Nephron progenitor cell (in vitro differentiated cells): Measurements from ENCODE around the gene KDM8.

Experiments used
- DNase-seq: peaks from one replicate; pipeline ENCODE4 v3.0.0; 2021
- H3K27ac Mint-ChIP-seq: 2 replicates; pipeline ENCODE4 v1.8.0; 2021; ENCODE audit warnings: mild to moderate bottlenecking, moderate library complexity, mixed read lengths
- H3K27me3 Mint-ChIP-seq: 2 replicates; pipeline ENCODE4 v1.8.0; 2021; ENCODE audit warnings: mild to moderate bottlenecking, low read depth, mixed read lengths; ENCODE audit not compliant: poor library complexity
- H3K36me3 Mint-ChIP-seq: 2 replicates; pipeline ENCODE4 v1.8.0; 2021; ENCODE audit warnings: low read depth, mixed read lengths
- H3K4me1 Mint-ChIP-seq: 2 replicates; pipeline ENCODE4 v1.8.0; 2021; ENCODE audit warnings: mixed read lengths
- H3K4me3 Mint-ChIP-seq: 2 replicates; pipeline ENCODE4 v1.8.0; 2021; ENCODE audit warnings: mild to moderate bottlenecking, moderate library complexity, mixed read lengths
- H3K9me3 Mint-ChIP-seq: 2 replicates; pipeline ENCODE4 v1.8.0; 2021; ENCODE audit warnings: mild to moderate bottlenecking, moderate library complexity, mixed read lengths
- TF ChIP-seq, protein P1 (sequence below): fragments of 200-600 bp; sonication (generic); IDR thresholded peaks from 2 replicates; pipeline ENCODE4 v1.5.0; 2021; ENCODE audit warnings: antibody characterized with exemption

The KDM8 gene

DNA sequence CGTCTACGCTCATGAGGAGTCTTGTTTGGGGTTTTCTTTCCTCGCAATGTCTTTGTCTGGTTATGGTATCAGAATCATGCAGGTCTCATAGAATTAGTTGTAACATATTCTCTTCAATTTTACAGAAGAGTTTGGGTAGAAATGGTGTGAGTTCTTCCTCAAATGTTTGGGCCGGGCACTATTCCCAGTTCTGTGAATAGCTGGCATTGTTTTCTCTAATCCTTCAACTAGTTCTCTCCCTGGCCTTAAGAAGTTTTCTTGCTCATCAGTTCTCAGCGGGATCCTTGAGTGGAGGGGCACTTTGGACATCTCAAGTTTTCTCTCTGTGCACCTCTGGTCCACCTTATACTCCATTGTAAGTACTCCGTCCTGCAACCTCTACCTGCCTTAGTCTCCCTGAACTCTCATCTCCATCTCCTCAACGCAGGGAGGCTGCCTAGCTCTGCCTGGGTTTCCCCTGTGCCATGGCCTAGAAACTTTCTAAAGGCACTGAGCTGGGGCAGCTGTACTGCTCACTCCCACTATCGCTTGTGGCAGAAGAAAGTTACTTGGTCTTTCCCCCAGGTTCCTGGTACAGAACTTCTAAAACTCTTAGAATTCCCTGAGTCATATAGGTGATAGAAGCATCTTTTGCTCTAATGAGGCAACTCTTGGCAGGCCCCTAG is 48.3 kb downstream of the KDM8 start:
- Mint-ChIP-seq H3K27me3 (no peaks in the 10 kb centered on the region), H3K4me3 (no peak overlapping the region), H3K36me3 (peaks cover 47% of the 10 kb centered on the region), H3K27ac (no peak overlapping the region), H3K4me1 (peaks cover 5% of the 10 kb centered on the region), H3K9me3 (peaks cover 4% of the 10 kb centered on the region)
- no peak for DNase-seq
- TF ChIP-seq, protein P1, sequence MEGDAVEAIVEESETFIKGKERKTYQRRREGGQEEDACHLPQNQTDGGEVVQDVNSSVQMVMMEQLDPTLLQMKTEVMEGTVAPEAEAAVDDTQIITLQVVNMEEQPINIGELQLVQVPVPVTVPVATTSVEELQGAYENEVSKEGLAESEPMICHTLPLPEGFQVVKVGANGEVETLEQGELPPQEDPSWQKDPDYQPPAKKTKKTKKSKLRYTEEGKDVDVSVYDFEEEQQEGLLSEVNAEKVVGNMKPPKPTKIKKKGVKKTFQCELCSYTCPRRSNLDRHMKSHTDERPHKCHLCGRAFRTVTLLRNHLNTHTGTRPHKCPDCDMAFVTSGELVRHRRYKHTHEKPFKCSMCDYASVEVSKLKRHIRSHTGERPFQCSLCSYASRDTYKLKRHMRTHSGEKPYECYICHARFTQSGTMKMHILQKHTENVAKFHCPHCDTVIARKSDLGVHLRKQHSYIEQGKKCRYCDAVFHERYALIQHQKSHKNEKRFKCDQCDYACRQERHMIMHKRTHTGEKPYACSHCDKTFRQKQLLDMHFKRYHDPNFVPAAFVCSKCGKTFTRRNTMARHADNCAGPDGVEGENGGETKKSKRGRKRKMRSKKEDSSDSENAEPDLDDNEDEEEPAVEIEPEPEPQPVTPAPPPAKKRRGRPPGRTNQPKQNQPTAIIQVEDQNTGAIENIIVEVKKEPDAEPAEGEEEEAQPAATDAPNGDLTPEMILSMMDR = no peak

DNA sequence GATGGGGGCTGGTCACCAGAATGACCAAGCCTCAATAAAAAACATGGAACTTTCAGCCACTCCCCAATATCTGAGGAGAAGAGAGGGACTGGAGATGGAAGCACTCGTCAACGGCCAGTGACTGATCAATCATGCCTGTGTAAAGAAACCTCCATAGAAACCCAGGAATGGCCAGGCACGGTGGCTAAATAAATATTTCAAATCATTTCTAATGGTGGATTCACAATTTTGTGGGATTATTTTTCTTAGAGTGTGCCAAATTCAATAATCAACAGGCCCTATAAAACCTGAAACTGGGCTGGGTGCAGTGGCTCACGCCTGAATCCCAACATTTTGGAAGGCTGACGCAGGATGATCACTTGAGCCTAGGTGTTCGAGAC is 48.9 kb downstream of the KDM8 start:
- no peak overlapping the region for H3K27ac Mint-ChIP-seq
- no peak for DNase-seq
- TF ChIP-seq, protein P1 = no peak
- H3K36me3 Mint-ChIP-seq = peaks cover 47% of the 10 kb centered on the region
- no peak overlapping the region for H3K4me3 Mint-ChIP-seq
- peaks cover 4% of the 10 kb centered on the region for H3K9me3 Mint-ChIP-seq
- H3K27me3 Mint-ChIP-seq = no peaks in the 10 kb centered on the region
- peaks cover 5% of the 10 kb centered on the region for H3K4me1 Mint-ChIP-seq

DNA sequence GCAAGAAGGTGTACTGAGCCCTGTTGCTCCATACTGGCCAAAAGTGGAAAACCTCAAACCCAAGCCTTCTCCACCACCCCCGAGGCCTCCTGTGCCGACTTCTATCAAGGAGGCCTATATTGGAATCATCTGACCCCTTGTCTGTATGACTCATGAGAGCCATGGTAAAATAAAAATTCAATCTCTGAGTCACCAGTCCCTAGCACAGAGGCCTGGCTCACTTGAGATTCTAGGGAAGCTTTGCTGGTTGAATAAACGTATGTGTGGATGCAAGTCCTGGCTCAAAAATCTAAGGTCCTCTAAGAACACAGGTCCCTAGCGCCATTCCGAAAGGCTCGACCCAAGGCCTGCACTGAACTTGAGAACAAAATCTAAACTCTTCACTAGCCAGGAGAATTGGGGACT is 50.2 kb downstream of the KDM8 start:
- no peaks in the 10 kb centered on the region for H3K27me3 Mint-ChIP-seq
- peaks cover 43% of the 10 kb centered on the region for H3K36me3 Mint-ChIP-seq
- peaks cover 4% of the 10 kb centered on the region for H3K9me3 Mint-ChIP-seq
- peaks cover 5% of the 10 kb centered on the region for H3K4me1 Mint-ChIP-seq
- H3K4me3 Mint-ChIP-seq = no peak overlapping the region
- peak overlapping the region; percentile 36 for H3K27ac Mint-ChIP-seq
- TF ChIP-seq, protein P1 = no peak
- no peak for DNase-seq

DNA sequence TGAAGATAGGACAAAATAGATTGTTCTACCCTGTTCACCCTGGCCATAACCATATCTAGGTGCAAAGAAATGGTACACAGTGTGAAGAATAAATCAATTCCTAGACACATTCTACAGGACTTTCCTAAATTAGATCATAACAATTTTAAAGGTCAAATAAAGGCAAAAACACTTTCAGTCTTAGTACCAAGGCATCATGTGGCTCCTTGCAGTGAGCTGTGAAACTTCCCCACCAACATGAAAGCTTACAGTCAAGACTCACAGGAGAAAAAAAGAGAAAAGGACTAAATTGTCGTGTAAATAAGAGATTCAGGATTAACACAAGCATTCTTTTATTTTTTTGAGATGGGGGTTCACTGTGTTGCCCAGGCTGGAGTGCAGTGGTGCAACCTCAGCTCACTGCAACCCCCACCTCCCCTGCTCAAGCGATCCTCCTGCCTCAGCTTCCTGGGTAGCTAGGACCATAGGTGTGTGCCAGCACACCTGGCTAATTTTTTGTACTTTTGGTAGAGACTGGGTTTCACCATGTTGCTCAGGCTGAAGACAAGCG is 51.0 kb downstream of the KDM8 start:
- H3K4me1 Mint-ChIP-seq = peaks cover 5% of the 10 kb centered on the region
- H3K27ac Mint-ChIP-seq = no peak overlapping the region
- DNase-seq = no peak
- peaks cover 4% of the 10 kb centered on the region for H3K9me3 Mint-ChIP-seq
- no peak overlapping the region for H3K4me3 Mint-ChIP-seq
- no peaks in the 10 kb centered on the region for H3K27me3 Mint-ChIP-seq
- H3K36me3 Mint-ChIP-seq = peaks cover 38% of the 10 kb centered on the region
- TF ChIP-seq, protein P1 = no peak

DNA sequence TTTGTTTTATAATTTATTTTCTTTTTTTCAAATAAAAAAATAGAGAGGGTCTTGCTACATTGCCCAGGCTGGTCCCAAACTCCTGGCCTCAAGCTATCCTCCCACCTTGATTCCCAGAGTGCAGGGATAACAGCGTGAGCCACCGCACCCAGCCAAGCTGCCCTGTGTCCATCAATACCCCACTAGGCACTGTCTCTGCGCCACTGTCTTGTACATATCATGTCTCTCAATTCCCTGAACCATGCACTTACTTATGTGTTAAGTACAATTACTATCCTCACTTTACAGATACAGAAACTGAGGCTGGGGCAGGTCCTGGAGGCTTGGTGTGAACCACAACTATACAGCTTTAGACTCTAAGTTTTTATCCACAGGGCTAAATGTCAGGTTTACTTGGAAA is 53.5 kb downstream of the KDM8 start:
- Mint-ChIP-seq H3K9me3 (peaks cover 4% of the 10 kb centered on the region), H3K4me3 (no peak overlapping the region), H3K27ac (no peak overlapping the region), H3K36me3 (peaks cover 20% of the 10 kb centered on the region), H3K27me3 (no peaks in the 10 kb centered on the region), H3K4me1 (no peaks in the 10 kb centered on the region)
- TF ChIP-seq, protein P1 = no peak
- no peak for DNase-seq

DNA sequence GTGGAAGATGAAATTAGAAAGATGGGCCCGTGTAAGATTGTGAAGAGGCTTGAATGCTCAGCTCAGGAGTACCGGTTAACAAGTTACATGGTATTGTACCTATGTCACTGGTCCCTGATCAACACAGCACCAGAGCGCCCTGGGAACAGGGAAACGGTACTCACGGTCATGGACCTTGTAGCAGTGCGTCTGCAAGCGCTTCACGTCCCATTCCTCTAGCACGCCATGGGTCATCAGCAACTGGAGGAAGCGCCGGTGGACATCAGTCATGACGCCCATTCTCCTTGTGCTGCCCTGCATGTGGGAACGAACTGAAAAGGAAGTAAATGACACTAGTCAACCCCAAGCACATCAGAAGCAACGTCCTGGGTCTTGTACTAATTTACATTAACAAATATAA is 53.9 kb downstream of the KDM8 start:
- peaks cover 3% of the 10 kb centered on the region for H3K4me1 Mint-ChIP-seq
- H3K27ac Mint-ChIP-seq = no peak overlapping the region
- no peak overlapping the region for H3K4me3 Mint-ChIP-seq
- peaks cover 4% of the 10 kb centered on the region for H3K9me3 Mint-ChIP-seq
- DNase-seq = no peak
- peaks cover 18% of the 10 kb centered on the region for H3K36me3 Mint-ChIP-seq
- H3K27me3 Mint-ChIP-seq = no peaks in the 10 kb centered on the region
- TF ChIP-seq, protein P1 = no peak
